Measurements from ENCODE around the gene CHST12. TPM values are rescaled to one million over a fixed set of nuclear protein-coding genes. Genes with fewer than 3 reads are reported as not detected.

CHST12 gene
- total RNA-seq, 1 experiment from 2014 or later: 19.3 TPM

DNA sequence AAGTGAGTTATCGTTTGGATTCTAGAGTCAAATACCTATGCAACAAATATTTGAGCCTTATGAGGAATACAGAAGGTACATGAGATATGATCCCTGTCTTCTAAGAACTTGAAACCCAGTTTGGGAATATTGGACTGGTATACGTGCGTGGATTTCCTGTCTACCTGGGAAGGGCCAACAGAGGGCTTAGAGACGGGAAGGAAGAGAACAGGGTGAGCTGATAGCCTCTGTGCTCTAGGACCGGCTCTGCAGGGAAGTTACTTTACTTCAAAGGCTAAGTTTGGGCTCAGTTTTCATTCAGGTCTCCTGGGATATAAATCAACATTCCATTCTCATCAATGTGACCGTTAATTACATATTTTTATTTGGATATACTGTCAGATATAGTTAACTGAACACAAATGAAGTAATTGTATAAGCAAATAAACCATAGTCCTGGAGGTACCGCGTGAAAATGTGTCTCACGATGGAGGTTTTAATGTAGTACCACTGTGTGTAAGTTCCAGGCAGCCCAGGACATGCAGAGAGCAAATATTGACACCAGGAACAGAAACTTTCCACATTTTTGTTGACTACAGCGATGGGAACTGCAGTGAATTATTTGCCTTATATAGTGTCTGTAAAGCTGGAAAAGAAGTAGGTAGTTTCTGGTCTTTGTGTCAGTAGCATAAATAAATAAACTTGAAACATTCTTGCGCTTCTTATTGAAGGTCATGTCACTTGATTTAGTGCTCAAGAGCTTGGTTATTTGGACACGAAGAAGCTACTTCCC is 8.6 kb downstream of the CHST12 start:
- Histone ChIP-seq H2AFZ (ENCODE audit: low read length) (no peak overlapping the region), H3K9ac (ENCODE audit: extremely low read depth, insufficient read length, low read length) (no peak overlapping the region), H3K9me3 (ENCODE audit: control insufficient read depth, low read depth, low read length) (no peaks in the 10 kb centered on the region), H3K27me3 (ENCODE audit: insufficient read depth, low read length) (no peaks in the 10 kb centered on the region), H4K91ac (ENCODE audit: insufficient read length, low read depth, low read length) (no peak overlapping the region), H2AK5ac (ENCODE audit: insufficient read length, low read length) (no peak overlapping the region), H3K23ac (ENCODE audit: insufficient read length, low read depth, low read length) (no peak overlapping the region), H3K4me1 (ENCODE audit: insufficient read depth, low read length) (0 out of 2 replicates have a peak, but pooled peaks cover 2% of the 10 kb centered on the region), H2BK12ac (ENCODE audit: insufficient read length, low read depth, low read length) (no peak overlapping the region), H3K14ac (ENCODE audit: insufficient read depth, low read length) (no peak overlapping the region), H3K18ac (ENCODE audit: insufficient read length, low read depth, low read length) (no peak overlapping the region), H2BK5ac (ENCODE audit: insufficient read length, low read length) (no peak overlapping the region), H2BK120ac (ENCODE audit: low read depth, low read length, poor library complexity, severe bottlenecking) (no peak overlapping the region), H3K4ac (ENCODE audit: low read depth, low read length) (no peak overlapping the region), H3K4me2 (ENCODE audit: insufficient read depth, insufficient read length, low read length) (no peak overlapping the region), H3K27ac (ENCODE audit: insufficient read length, low read depth, low read length) (no peak overlapping the region), H4K8ac (replicated peaks; ENCODE audit: insufficient read length, low read depth, low read length) (no peak overlapping the region), H3T11ph (ENCODE audit: low read length) (no peak overlapping the region), H3K56ac (ENCODE audit: insufficient read length, low read depth, low read length) (no peak overlapping the region), H4K20me1 (ENCODE audit: control insufficient read depth, insufficient read depth, insufficient read length) (no peaks in the 10 kb centered on the region), H2BK15ac (ENCODE audit: low read depth, low read length) (no peak overlapping the region), H3K79me1 (ENCODE audit: insufficient read depth, low read depth, low read length, poor library complexity, severe bottlenecking) (peaks cover 3% of the 10 kb centered on the region), H3K79me2 (ENCODE audit: insufficient read depth, low read length) (no peaks in the 10 kb centered on the region; the same call in 1 of the 2 replicates), H3K23me2 (ENCODE audit: insufficient read length, low read depth, low read length, poor library complexity, severe bottlenecking) (no peaks in the 10 kb centered on the region), H4K5ac (ENCODE audit: insufficient read length, low read depth, low read length) (no peak overlapping the region), H2BK20ac (ENCODE audit: low read depth, low read length, poor library complexity, severe bottlenecking) (no peak overlapping the region)
- H3K9me3 Mint-ChIP-seq: peaks cover 0 to 3% of the 10 kb centered on the region in 2 experiments; a peak in 3 of 5 replicates
- TF ChIP-seq, protein P1, sequence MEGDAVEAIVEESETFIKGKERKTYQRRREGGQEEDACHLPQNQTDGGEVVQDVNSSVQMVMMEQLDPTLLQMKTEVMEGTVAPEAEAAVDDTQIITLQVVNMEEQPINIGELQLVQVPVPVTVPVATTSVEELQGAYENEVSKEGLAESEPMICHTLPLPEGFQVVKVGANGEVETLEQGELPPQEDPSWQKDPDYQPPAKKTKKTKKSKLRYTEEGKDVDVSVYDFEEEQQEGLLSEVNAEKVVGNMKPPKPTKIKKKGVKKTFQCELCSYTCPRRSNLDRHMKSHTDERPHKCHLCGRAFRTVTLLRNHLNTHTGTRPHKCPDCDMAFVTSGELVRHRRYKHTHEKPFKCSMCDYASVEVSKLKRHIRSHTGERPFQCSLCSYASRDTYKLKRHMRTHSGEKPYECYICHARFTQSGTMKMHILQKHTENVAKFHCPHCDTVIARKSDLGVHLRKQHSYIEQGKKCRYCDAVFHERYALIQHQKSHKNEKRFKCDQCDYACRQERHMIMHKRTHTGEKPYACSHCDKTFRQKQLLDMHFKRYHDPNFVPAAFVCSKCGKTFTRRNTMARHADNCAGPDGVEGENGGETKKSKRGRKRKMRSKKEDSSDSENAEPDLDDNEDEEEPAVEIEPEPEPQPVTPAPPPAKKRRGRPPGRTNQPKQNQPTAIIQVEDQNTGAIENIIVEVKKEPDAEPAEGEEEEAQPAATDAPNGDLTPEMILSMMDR (conservative IDR thresholded peaks at IDR 0.05): no peak
- WGBS (ENCODE audit: extremely low coverage, insufficient read length, low lambda C conversion rate): no CpG with 5 or more reads among the region's 12 CpGs
- peaks cover 41 to 47% of the 10 kb centered on the region in 2 experiments for H3K4me1 Mint-ChIP-seq
- no peak for DNase-seq
- no peaks in the 10 kb centered on the region for H3K27me3 Mint-ChIP-seq (ENCODE audit: low read depth)
- H3K36me3 Mint-ChIP-seq (ENCODE audit: insufficient read depth in 1 of 3, low read depth in 3 of 3): peaks cover 0 to 14% (median 3%) of the 10 kb centered on the region in 3 experiments; a peak in 4 of 7 replicates
- no peak overlapping the region for H3K4me3 Mint-ChIP-seq
- no peak overlapping the region for H3K27ac Mint-ChIP-seq

Measured in H9 (cell line).